ENCODE results near the gene CAMTA1.

The CAMTA1 gene

DNA sequence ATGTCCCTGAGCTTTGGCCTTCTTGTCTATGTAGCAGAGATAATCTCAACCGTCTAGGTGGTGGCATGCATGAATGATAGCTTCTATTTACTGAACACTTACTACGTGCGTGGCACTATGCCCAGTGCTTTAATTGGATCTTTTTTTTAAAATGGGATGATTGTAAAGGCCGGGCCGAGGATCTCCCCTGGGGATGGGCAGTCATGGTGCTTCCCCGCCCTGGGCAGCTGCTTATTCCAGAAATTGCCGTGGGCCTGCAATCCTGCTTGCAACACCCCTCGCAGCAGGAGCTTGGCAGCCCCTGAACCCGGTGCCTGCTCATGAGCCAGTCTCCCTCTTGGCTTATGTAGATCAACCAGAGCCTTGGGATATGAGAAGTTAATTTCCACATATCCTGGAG, 360.7 kb downstream of the CAMTA1 start:
- Histone ChIP-seq H3K4me1 (ENCODE audit: control insufficient read depth, insufficient read depth, low read length) (no peaks in the 10 kb centered on the region), H3K4me3 (ENCODE audit: low read depth, low read length) (no peak overlapping the region), H3K9me3 (ENCODE audit: control insufficient read depth, insufficient read depth, low read depth, low read length) (no peaks in the 10 kb centered on the region), H3K27ac (ENCODE audit: extremely low read depth, low read depth, low read length) (no peak overlapping the region), H3K36me3 (ENCODE audit: control insufficient read depth in 2 of 2, insufficient read depth in 1 of 2, low read length in 2 of 2) (no peaks in the 10 kb centered on the region)
- TF ChIP-seq ZSCAN16 (tag by site-specific recombination; IDR thresholded peaks at IDR 0.05): no peak
- TF ChIP-seq, protein P1, sequence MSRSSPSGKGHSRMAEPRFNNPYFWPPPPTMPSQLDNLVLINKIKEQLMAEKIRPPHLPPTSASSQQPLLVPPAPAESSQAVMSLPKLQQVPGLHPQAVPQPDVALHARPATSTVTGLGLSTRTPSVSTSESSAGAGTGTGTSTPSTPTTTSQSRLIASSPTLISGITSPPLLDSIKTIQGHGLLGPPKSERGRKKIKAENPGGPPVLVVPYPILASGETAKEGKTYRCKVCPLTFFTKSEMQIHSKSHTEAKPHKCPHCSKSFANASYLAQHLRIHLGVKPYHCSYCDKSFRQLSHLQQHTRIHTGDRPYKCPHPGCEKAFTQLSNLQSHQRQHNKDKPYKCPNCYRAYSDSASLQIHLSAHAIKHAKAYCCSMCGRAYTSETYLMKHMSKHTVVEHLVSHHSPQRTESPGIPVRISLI (tag by site-specific recombination; IDR thresholded peaks at IDR 0.05): no peak
- no peak for TF ChIP-seq ZFP3 (tag by site-specific recombination; IDR thresholded peaks at IDR 0.05; ENCODE audit: low read depth)
- TF ChIP-seq, protein P2, sequence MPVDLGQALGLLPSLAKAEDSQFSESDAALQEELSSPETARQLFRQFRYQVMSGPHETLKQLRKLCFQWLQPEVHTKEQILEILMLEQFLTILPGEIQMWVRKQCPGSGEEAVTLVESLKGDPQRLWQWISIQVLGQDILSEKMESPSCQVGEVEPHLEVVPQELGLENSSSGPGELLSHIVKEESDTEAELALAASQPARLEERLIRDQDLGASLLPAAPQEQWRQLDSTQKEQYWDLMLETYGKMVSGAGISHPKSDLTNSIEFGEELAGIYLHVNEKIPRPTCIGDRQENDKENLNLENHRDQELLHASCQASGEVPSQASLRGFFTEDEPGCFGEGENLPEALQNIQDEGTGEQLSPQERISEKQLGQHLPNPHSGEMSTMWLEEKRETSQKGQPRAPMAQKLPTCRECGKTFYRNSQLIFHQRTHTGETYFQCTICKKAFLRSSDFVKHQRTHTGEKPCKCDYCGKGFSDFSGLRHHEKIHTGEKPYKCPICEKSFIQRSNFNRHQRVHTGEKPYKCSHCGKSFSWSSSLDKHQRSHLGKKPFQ (tag by site-specific recombination; IDR thresholded peaks at IDR 0.05): no peak
- TF ChIP-seq ZNF24 (tag by site-specific recombination; IDR thresholded peaks at IDR 0.05): no peak
- no peak for TF ChIP-seq ZNF214 (tag by site-specific recombination; IDR thresholded peaks at IDR 0.05; ENCODE audit: borderline replicate concordance)
- no peak for TF ChIP-seq ZEB2 (tag by site-specific recombination; IDR thresholded peaks at IDR 0.05)
- TF ChIP-seq ZNF561 (tag by site-specific recombination; IDR thresholded peaks at IDR 0.05; ENCODE audit: borderline replicate concordance): no peak
- no peak for TF ChIP-seq OVOL3 (tag by site-specific recombination; IDR thresholded peaks at IDR 0.05)
- no peak for TF ChIP-seq ZNF768 (tag by site-specific recombination; IDR thresholded peaks at IDR 0.05)
- no peak for TF ChIP-seq KLF7 (tag by site-specific recombination; IDR thresholded peaks at IDR 0.05; ENCODE audit: borderline replicate concordance)
- no peak for TF ChIP-seq KLF8 (tag by site-specific recombination; IDR thresholded peaks at IDR 0.05)
- TF ChIP-seq ZNF48 (tag by site-specific recombination; IDR thresholded peaks at IDR 0.05): no peak
- no peak for TF ChIP-seq MZF1 (tag by site-specific recombination; IDR thresholded peaks at IDR 0.05; ENCODE audit: borderline replicate concordance)
- TF ChIP-seq ZNF433 (tag by site-specific recombination; IDR thresholded peaks at IDR 0.05; ENCODE audit: low read depth): no peak
- CTCF ChIA-PET: interaction anchor here (1.4 kb wide), 1 partner anchor 522 kb away, joined by 3 read pairs; no protein-coding TSS in a partner anchor
- POLR2A ChIA-PET: no interaction called here

DNA sequence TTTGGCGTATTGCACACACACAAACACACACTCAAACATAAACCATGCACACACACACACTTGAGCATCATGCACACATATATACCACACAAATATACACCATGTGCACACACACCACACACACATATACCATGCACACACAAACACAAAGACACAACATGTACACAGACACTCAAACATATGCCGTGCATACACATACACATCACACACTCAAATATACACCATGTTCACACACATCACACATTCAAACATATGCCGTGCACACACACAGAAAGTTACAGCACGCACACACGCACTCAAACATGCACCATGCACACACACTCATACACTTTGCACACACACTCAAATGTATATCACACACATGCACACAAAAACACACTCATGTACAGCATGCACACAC, 361.5 kb downstream of the CAMTA1 start:
- POLR2A ChIA-PET: no interaction called here
- Histone ChIP-seq H3K27ac (ENCODE audit: extremely low read depth, low read depth, low read length) (no peak overlapping the region), H3K4me1 (ENCODE audit: control insufficient read depth, insufficient read depth, low read length) (no peaks in the 10 kb centered on the region), H3K36me3 (ENCODE audit: control insufficient read depth in 2 of 2, insufficient read depth in 1 of 2, low read length in 2 of 2) (no peaks in the 10 kb centered on the region), H3K9me3 (ENCODE audit: control insufficient read depth, insufficient read depth, low read depth, low read length) (no peaks in the 10 kb centered on the region), H3K4me3 (ENCODE audit: low read depth, low read length) (no peak overlapping the region)
- CTCF ChIA-PET: no interaction called here
- TF ChIP-seq, protein P3, sequence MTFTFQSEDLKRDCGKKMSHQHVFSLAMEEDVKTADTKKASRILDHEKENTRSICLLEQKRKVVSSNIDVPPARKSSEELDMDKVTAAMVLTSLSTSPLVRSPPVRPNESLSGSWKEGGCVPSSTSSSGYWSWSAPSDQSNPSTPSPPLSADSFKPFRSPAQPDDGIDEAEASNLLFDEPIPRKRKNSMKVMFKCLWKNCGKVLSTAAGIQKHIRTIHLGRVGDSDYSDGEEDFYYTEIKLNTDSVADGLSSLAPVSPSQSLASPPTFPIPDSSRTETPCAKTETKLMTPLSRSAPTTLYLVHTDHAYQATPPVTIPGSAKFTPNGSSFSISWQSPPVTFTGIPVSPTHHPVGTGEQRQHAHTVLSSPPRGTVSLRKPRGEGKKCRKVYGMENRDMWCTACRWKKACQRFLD (tag by site-specific recombination; IDR thresholded peaks at IDR 0.05): no peak
- TF ChIP-seq ZNF211 (tag by site-specific recombination; IDR thresholded peaks at IDR 0.05; ENCODE audit: low read depth) (peak; percentile 77), ZFHX2 (tag by site-specific recombination; conservative IDR thresholded peaks at IDR 0.05) (no peak)
- TF ChIP-seq, protein P4, sequence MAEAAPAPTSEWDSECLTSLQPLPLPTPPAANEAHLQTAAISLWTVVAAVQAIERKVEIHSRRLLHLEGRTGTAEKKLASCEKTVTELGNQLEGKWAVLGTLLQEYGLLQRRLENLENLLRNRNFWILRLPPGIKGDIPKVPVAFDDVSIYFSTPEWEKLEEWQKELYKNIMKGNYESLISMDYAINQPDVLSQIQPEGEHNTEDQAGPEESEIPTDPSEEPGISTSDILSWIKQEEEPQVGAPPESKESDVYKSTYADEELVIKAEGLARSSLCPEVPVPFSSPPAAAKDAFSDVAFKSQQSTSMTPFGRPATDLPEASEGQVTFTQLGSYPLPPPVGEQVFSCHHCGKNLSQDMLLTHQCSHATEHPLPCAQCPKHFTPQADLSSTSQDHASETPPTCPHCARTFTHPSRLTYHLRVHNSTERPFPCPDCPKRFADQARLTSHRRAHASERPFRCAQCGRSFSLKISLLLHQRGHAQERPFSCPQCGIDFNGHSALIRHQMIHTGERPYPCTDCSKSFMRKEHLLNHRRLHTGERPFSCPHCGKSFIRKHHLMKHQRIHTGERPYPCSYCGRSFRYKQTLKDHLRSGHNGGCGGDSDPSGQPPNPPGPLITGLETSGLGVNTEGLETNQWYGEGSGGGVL (tag by site-specific recombination; IDR thresholded peaks at IDR 0.05): no peak
- TF ChIP-seq, protein P5, sequence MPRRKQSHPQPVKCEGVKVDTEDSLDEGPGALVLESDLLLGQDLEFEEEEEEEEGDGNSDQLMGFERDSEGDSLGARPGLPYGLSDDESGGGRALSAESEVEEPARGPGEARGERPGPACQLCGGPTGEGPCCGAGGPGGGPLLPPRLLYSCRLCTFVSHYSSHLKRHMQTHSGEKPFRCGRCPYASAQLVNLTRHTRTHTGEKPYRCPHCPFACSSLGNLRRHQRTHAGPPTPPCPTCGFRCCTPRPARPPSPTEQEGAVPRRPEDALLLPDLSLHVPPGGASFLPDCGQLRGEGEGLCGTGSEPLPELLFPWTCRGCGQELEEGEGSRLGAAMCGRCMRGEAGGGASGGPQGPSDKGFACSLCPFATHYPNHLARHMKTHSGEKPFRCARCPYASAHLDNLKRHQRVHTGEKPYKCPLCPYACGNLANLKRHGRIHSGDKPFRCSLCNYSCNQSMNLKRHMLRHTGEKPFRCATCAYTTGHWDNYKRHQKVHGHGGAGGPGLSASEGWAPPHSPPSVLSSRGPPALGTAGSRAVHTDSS (tag by site-specific recombination; IDR thresholded peaks at IDR 0.05): no peak
- TF ChIP-seq, protein P6, sequence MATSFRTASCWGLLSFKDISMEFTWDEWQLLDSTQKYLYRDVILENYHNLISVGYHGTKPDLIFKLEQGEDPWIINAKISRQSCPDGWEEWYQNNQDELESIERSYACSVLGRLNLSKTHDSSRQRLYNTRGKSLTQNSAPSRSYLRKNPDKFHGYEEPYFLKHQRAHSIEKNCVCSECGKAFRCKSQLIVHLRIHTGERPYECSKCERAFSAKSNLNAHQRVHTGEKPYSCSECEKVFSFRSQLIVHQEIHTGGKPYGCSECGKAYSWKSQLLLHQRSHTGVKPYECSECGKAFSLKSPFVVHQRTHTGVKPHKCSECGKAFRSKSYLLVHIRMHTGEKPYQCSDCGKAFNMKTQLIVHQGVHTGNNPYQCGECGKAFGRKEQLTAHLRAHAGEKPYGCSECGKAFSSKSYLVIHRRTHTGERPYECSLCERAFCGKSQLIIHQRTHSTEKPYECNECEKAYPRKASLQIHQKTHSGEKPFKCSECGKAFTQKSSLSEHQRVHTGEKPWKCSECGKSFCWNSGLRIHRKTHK (tag by site-specific recombination; IDR thresholded peaks at IDR 0.05): no peak
- TF ChIP-seq, protein P7, sequence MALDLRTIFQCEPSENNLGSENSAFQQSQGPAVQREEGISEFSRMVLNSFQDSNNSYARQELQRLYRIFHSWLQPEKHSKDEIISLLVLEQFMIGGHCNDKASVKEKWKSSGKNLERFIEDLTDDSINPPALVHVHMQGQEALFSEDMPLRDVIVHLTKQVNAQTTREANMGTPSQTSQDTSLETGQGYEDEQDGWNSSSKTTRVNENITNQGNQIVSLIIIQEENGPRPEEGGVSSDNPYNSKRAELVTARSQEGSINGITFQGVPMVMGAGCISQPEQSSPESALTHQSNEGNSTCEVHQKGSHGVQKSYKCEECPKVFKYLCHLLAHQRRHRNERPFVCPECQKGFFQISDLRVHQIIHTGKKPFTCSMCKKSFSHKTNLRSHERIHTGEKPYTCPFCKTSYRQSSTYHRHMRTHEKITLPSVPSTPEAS (tag by site-specific recombination; IDR thresholded peaks at IDR 0.05): peak; percentile 80
- TF ChIP-seq, protein P8, sequence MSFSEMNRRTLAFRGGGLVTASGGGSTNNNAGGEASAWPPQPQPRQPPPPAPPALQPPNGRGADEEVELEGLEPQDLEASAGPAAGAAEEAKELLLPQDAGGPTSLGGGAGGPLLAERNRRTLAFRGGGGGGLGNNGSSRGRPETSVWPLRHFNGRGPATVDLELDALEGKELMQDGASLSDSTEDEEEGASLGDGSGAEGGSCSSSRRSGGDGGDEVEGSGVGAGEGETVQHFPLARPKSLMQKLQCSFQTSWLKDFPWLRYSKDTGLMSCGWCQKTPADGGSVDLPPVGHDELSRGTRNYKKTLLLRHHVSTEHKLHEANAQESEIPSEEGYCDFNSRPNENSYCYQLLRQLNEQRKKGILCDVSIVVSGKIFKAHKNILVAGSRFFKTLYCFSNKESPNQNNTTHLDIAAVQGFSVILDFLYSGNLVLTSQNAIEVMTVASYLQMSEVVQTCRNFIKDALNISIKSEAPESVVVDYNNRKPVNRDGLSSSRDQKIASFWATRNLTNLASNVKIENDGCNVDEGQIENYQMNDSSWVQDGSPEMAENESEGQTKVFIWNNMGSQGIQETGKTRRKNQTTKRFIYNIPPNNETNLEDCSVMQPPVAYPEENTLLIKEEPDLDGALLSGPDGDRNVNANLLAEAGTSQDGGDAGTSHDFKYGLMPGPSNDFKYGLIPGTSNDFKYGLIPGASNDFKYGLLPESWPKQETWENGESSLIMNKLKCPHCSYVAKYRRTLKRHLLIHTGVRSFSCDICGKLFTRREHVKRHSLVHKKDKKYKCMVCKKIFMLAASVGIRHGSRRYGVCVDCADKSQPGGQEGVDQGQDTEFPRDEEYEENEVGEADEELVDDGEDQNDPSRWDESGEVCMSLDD (tag by site-specific recombination; IDR thresholded peaks at IDR 0.05): no peak

Data from HEK293 (cell line).